Activated CD4-positive, CD25-positive, alpha-beta regulatory T cell treated with anti-CD3 and anti-CD28 coated beads, Interleukin-2, amount 50 U/mL, for 24 hours (primary cell): ENCODE measurements around the gene PCDHGA1.
"Not testable (repeated sequence)": the region's sequence is repeated elsewhere in the genome, so short reads cannot be mapped to it uniquely, and the experiment has no call there.

Experiments
- ATAC-seq, 2 donors: fragments of 150-1000 bp; cut with Tn5 transposase; one replicate each; pipeline ENCODE4 v1.10.0; 2021; ENCODE audit warnings: mild to moderate bottlenecking in 1 of 2, moderate library complexity in 1 of 2

The PCDHGA1 gene

DNA sequence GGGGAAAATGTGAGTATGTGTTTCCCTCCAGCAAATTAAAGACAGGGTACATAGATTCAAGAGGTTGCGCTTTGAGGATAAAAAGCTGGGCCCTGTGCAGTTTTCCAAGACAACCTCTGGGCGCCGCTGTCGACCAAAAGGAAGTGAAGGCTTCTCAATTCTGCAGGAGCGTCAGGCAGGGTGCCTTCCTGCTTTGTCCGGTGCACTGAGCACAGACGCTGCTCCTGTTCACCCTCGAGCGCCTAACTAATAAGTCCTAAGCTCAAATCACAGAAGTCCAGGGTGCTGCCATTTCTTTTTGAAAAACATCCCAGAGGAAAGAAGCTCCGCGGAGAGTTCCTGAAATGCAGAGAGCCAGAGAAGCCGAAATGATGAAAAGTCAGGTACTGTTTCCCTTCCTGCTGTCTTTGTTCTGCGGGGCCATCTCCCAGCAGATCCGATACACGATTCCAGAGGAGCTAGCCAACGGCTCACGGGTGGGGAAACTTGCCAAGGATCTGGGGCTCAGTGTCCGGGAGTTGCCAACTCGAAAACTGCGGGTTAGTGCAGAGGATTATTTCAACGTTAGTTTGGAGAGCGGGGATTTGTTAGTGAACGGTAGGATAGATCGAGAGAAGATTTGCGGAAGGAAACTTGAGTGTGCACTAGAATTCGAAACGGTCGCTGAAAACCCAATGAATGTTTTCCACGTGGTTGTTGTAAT lies 19.8 kb downstream of the PCDHGA1 start, which contains the start of gene PCDHGB1:
Gene PCDHGB1, plus strand, starts transcription at position 183 of the 703 bp plus-strand sequence. Its CDS starts 162 bp downstream, at position 345.
- no peak for ATAC-seq

DNA sequence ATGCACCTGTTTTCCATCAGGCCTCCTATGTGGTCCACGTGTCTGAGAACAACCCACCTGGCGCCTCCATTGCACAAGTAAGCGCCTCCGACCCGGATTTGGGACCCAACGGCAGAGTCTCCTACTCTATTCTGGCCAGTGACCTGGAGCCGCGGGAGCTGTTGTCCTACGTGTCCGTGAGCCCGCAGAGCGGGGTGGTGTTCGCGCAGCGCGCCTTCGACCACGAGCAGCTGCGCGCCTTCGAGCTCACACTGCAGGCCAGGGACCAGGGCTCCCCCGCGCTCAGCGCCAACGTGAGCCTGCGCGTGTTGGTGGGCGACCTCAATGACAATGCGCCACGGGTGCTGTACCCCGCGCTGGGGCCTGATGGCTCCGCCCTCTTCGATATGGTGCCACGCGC lies 21.3 kb downstream of the PCDHGA1 start:
- no peak for ATAC-seq

DNA sequence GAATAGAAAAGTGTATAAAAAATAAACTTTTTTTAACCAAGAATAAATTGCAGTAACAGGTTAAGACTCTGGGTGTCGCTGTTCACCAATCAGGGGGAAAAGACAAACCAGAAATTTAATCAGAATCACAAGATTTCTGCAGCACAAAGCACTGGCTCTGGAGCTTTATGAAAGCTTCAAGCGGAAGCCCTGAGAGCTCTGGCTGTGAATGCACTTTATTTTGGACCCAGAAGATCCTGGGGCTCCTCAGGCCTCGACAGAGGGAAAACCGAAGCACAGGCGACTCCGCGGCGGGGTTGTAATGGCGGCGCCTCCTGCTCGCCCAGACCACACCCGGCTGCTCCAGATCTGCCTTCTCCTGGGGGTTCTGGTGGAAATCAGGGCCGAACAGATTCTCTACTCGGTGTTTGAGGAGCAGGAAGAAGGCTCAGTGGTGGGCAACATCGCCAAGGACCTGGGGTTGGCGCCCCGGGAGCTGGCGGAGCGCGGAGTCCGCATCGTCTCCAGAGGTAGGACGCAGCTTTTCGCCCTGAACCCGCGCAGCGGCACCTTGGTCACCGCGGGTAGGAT lies 24.7 kb downstream of the PCDHGA1 start, which contains the start of gene PCDHGA4:
Gene PCDHGA4, plus strand, starts transcription at position 122 of the 570 bp plus-strand sequence. Its CDS starts 87 bp downstream, at position 209.
- no peak for ATAC-seq

DNA sequence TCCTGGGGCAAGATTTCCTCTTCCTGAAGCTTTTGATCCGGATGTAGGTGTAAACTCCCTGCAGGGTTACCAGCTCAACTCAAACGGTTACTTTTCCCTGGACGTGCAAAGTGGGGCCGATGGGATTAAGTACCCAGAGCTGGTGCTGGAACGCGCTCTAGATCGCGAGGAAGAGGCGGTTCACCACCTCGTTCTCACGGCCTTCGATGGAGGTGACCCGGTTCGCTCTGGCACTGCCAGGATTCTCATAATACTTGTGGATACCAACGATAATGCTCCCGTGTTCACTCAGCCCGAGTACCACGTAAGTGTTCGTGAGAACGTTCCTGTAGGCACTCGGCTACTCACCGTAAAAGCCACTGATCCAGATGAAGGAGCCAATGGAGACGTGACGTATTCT lies 25.3 kb downstream of the PCDHGA1 start:
- no peak for ATAC-seq

DNA sequence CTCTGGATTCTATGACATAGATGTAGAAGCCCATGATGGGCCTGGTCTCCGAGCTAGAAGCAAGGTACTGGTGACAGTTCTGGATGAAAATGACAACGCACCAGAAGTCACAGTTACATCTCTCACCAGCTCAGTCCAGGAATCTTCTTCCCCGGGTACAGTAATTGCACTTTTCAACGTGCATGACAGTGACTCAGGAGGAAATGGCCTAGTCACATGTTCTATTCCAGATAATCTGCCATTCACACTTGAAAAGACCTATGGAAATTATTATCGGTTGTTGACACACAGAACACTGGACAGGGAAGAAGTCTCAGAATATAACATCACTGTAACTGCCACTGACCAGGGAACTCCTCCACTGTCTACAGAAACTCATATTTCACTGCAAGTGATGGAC lies 25.8 kb downstream of the PCDHGA1 start:
- ATAC-seq = no peak

DNA sequence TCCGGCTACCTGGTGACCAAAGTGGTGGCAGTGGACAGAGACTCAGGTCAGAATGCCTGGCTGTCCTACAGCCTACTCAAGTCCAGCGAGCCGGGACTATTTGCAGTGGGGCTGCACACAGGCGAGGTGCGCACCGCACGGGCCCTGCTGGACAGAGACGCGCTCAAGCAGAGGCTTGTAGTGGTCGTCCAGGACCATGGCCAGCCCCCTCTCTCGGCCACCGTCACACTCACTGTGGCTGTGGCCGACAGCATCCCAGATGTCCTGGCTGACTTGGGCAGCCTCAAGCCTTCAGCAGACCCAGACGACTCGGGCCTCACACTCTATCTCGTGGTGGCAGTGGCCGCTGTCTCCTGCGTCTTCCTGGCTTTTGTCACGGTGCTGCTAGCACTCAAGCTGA lies 26.6 kb downstream of the PCDHGA1 start:
- ATAC-seq = no peak

DNA sequence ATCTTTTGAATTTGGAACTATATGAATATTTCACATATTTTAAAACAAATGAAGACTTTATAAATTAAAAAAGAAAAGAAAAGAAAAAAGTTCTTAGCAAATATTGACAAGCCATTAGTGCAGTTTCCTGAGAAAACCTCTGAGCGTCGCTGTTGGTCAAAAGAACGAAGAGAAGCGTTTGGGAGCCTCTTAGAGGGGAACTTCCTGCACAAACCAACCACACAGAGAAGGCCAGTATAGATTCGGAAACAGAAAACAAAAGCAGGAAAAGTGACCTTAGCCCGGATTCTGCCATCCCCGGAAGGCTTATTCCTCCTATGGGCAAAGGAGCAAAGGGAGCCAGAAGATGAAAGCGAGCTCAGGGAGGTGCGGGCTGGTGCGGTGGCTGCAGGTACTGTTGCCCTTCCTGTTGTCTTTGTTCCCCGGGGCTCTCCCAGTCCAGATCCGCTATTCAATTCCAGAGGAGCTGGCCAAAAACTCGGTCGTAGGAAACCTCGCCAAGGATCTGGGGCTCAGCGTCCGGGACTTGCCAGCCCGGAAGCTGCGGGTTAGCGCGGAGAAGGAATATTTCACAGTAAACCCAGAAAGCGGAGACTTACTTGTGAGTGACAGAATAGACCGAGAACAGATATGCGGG lies 29.6 kb downstream of the PCDHGA1 start, which contains the start of gene PCDHGB2:
Gene PCDHGB2, plus strand, starts transcription at position 205 of the 637 bp plus-strand sequence. Its CDS starts 142 bp downstream, at position 347.
- ATAC-seq = no peak

DNA sequence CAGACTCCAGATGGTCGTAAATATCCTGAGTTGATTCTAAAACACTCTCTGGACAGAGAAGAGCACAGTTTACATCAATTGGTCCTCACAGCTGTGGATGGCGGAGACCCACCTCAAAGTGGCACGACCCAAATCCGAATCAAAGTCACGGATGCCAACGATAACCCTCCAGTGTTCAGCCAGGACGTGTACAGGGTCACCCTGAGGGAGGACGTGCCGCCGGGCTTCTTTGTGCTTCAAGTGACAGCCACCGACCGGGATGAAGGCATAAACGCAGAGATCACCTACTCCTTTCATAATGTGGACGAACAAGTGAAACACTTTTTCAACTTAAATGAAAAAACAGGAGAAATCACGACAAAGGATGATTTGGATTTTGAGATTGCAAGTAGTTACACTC lies 30.4 kb downstream of the PCDHGA1 start:
- ATAC-seq = no peak

DNA sequence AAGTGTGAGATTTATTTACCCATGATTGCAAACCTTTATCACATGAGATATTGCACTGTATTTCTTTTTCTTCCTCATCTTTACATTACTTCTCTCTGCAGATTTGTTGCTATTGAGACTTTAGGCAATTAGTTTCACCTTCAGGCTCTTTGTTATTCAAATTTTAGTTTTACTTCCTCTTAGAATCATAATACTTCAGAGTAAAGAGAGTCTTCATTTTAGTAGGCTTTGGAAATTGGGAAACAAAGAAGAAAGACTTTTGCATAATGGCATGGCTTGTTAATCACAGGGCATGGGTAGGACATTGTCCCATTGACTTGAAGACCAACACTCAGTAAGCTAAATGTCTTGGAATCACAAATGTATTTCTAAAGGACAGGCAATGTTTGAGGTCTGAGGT lies 32.4 kb downstream of the PCDHGA1 start:
- ATAC-seq = no peak

DNA sequence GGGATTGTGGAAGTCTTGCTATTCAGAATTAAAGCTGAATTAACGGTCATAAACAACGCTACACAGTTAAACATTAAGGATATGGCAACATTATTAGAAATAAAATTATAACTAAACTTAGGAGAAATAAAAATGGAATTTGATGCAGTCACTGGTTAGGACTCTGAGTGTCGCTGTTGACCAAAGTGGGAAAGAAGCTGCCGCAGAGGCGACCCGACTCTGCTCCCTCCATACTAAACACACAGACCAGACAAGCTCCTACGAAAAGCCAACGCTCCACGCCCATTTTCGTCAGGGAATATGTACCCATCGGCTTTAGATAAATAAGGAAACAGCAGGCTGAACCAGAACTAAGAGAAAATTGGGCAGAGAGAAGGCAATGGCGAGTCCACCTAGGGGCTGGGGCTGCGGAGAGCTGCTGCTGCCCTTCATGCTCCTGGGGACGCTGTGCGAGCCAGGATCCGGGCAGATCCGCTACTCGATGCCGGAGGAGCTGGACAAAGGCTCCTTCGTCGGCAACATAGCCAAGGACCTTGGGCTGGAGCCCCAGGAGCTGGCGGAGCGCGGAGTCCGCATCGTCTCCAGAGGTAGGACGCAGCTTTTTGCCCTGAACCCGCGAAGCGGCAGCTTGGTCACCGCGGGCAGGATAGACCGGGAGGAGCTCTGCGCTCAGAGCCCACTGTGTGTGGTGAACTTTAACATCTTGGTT lies 33.8 kb downstream of the PCDHGA1 start, which contains the start of gene PCDHGA5:
Gene PCDHGA5, plus strand, starts transcription at position 211 of the 709 bp plus-strand sequence. Its CDS starts 169 bp downstream, at position 380.
- no peak for ATAC-seq

DNA sequence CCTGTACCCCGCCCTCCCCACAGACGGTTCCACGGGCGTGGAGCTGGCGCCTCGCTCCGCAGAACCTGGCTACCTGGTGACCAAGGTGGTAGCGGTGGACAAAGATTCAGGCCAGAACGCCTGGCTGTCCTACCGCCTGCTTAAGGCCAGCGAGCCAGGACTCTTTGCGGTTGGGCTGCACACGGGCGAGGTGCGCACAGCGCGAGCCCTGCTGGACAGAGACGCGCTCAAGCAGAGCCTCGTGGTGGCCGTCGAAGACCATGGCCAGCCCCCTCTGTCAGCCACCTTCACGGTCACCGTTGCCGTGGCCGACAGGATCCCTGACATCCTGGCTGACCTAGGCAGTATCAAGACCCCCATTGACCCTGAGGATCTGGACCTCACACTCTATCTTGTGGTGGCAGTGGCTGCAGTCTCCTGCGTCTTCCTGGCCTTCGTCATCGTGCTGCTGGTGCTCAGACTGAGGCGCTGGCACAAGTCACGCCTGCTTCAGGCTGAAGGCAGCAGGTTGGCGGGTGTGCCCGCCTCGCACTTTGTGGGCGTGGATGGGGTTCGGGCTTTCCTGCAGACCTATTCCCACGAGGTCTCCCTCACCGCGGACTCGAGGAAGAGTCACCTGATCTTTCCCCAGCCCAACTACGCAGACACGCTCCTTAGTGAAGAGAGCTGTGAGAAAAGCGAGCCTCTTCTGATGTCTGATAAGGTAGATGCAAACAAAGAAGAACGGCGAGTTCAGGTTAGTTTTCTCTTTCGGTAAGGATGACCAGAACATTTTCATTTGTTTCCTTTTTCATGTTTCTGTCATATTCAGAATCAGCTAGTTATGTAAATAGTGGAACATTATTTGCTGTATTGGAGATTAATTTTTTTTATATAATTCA lies 35.9 kb downstream of the PCDHGA1 start:
- no peak for ATAC-seq

DNA sequence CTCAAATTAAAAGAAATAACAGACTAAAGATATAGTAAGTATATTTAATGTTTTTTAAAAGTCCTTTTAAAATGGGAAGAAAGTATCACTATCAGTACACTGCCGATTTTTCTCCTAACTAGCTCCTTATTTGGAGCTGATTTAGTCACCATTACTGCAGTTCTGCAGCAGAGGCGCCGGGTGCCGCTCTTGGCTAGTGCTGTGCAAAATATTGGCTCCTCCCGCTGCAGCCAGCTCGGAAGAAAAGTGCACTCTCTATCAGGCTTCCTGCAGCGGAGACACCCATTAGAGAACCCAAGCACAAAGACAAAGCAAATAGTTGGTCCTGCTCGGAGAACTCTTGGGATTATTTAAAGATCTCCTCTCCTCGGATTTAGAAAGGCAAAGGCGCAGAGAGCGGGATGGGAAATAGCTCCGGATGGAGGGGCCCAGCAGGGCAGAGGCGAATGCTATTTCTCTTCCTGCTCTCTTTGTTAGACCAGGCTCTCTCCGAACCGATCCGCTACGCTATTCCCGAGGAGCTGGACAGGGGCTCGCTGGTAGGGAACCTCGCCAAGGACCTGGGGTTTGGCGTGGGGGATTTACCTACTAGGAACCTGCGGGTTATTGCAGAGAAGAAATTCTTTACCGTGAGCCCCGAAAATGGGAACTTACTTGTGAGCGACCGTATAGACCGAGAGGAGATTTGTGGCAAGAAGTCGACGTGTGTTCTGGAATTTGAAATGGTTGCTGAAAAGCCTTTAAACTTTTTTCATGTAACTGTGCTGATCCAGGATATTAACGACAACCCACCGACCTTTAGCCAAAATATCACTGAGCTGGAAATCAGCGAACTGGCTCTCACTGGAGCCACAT lies 39.9 kb downstream of the PCDHGA1 start, which contains the start of gene PCDHGB3:
Gene PCDHGB3, plus strand, starts transcription at position 249 of the 855 bp plus-strand sequence. Its CDS starts 153 bp downstream, at position 402.
- ATAC-seq = peak; percentile 60 to 68

DNA sequence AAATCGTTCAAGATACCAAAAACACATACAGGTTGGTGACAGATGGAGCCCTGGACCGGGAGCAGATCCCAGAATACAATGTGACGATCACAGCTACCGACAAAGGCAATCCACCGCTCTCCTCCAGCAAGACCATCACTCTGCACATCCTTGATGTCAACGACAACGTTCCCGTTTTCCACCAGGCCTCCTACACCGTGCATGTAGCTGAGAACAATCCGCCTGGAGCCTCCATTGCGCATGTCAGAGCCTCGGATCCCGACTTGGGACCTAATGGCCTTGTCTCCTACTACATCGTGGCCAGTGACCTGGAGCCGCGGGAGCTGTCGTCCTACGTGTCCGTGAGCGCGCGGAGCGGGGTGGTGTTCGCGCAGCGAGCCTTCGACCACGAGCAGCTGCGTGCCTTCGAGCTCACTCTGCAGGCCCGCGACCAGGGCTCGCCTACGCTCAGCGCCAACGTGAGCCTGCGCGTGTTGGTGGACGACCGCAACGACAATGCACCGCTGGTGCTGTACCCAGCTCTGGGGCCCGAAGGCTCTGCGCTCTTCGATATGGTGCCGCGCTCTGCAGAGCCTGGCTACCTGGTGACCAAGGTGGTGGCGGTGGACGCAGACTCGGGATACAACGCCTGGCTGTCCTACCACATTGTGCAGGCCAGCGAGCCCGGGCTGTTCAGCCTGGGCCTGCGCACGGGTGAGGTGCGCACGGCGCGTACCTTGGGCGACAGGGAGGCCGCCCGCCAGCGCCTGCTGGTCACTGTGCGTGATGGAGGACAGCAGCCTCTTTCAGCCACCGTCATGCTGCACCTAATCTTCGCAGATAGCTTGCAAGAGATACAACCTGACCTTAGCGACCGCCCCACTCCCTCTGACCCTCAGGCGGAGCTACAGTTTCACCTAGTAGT lies 41.5 kb downstream of the PCDHGA1 start:
- no peak for ATAC-seq

DNA sequence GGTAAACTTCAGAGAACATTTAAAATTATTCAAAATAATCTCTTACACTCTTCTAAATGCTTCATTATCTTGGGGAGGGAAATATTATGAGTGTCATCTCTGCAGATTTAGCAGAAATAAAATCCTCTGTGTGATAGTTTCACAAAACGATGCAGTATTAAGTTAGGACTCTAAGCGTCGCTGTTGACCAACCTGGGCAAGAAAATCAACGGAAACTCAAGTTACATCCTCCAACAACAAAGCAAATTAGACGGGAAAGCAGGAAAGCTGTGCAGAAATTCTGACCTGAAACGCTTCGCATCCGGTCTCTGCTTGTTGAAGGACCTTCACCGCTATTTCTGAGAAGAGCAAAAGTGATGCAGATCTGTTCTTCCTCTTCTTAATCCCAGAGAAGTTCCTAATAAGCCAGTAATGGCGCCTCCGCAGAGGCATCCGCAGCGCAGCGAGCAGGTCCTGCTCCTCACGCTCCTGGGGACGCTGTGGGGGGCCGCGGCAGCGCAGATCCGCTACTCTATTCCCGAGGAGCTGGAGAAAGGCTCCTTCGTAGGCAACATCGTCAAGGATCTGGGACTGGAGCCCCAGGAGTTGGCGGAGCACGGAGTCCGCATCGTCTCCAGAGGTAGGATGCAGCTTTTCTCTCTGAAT lies 43.5 kb downstream of the PCDHGA1 start, which contains the start of gene PCDHGA6:
Gene PCDHGA6, plus strand, starts transcription at position 219 of the 645 bp plus-strand sequence. Its CDS starts 193 bp downstream, at position 412.
- no peak for ATAC-seq

DNA sequence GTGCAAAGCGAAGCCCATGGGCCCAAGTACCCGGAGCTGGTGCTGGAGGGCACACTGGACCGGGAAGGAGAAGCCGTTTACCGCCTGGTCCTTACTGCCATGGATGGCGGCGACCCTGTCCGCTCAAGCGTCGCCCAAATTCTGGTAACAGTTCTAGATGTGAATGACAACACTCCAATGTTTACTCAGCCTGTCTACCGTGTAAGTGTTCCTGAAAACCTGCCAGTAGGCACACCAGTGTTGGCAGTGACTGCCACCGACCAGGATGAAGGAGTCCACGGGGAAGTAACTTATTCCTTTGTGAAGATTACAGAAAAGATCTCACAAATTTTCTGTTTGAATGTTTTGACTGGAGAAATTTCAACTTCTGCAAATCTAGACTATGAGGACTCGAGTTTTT lies 44.3 kb downstream of the PCDHGA1 start:
- ATAC-seq = no peak

DNA sequence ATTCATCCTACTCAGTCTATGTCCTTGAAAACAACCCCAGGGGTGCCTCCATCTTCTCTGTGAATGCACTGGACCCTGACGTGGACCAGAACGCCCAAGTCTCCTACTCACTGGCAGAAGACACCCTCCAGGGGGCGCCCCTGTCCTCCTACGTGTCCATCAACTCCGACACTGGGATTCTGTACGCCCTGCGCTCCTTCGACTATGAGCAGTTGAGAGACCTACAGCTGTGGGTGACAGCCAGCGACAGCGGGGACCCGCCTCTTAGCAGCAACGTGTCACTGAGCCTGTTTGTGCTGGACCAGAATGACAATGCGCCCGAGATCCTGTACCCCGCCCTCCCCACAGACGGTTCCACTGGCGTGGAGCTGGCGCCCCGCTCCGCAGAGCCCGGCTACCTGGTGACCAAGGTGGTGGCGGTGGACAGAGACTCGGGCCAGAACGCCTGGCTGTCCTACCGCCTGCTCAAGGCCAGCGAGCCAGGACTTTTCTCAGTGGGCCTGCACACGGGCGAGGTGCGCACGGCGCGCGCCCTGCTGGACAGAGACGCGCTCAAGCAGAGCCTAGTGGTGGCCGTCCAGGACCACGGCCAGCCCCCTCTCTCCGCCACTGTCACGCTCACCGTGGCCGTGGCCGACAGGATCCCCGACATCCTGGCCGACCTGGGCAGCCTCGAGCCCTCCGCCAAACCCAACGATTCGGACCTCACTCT lies 45.3 kb downstream of the PCDHGA1 start:
- ATAC-seq = not testable (repeated sequence)

DNA sequence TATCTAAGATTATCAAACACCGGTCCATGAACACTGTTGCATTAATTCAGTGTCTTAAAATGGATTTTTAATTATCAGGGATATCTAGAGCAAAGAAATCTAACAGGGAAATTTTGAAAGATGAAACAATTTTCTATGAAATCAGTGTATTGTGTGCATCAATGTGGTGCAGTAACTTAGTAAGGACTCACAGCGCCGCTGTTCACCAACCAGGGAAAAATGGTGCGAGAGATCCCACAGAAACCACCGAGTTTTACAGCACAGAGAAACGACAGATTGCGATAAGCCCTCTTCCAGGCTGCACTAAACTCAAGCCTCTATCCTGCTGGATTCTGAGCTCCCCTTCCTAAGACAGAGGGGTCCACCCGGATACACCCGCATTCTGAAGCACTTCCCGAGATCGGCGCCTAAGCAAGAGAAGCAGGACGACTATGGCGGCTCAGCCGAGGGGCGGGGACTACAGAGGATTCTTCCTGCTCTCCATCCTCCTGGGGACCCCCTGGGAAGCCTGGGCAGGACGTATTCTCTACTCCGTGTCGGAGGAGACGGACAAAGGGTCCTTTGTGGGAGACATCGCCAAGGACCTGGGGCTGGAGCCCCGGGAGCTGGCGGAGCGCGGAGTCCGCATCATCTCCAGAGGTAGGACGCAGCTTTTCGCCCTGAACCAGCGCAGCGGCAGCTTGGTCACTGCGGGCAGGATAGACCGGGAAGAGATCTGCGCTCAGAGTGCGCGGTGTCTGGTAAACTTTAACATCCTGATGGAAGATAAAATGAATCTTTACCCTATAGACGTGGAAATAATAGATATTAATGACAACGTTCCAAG lies 52.4 kb downstream of the PCDHGA1 start, which contains the start of gene PCDHGA7:
Gene PCDHGA7, plus strand, starts transcription at position 274 of the 826 bp plus-strand sequence. Its CDS starts 158 bp downstream, at position 432.
- no peak for ATAC-seq
